RWPE1 (cell line): ENCODE results near the gene SMARCC1.

Source experiments
- CTCF ChIA-PET: fragments of 350-600 bp; sonication (Branson Sonifier 250); formaldehyde crosslinking; extraction: SDS; loops from one replicate; lab custom pipeline; 2021; lab: Yijun Ruan, JAX
- POLR2A ChIA-PET: fragments of 400-600 bp; formaldehyde crosslinking; extraction: SDS; loops from one replicate; lab custom pipeline; 2020; ENCODE audit warnings: antibody characterized with exemption; ENCODE audit not compliant: low non-redundant PET; lab: Yijun Ruan, JAX
- DNase-seq: peaks from one replicate; pipeline ENCODE4 v3.0.0; 2012; ENCODE audit warnings: low spot score
- H3K27ac ChIP-seq: fragments of 450-650 bp; 2 replicates; pipeline ENCODE4 v1.5.1; 2017
- CTCF ChIP-seq: fragments of 450-650 bp; conservative IDR thresholded peaks from 2 replicates; pipeline ENCODE4 v1.5.1; 2017; ENCODE audit warnings: low read depth, mild to moderate bottlenecking

SMARCC1 gene

GRCh38 chr3:47711596-47711995 is 70.1 kb downstream of the SMARCC1 start:
- H3K27ac ChIP-seq = no peak overlapping the region
- ChIA-PET POLR2A (no interaction called here), CTCF (no interaction called here)
- no peak for TF ChIP-seq CTCF
- no peak for DNase-seq

GRCh38 chr3:47705391-47705790 is 76.3 kb downstream of the SMARCC1 start:
- DNase-seq = no peak
- no peak overlapping the region for H3K27ac ChIP-seq
- POLR2A ChIA-PET = no interaction called here
- CTCF ChIA-PET = no interaction called here
- TF ChIP-seq CTCF = no peak

GRCh38 chr3:47704237-47704612 is 77.5 kb downstream of the SMARCC1 start:
- DNase-seq = no peak
- POLR2A ChIA-PET = no interaction called here
- no peak overlapping the region for H3K27ac ChIP-seq
- CTCF ChIA-PET = no interaction called here
- TF ChIP-seq CTCF = no peak

- POLR2A ChIA-PET = no interaction called here
- CTCF ChIA-PET = interaction anchor here (0.6 kb wide), 1 partner anchor 40 kb away, joined by 4 read pairs; no protein-coding TSS in a partner anchor
- H3K27ac ChIP-seq = no peak overlapping the region
- DNase-seq = no peak
- no peak for TF ChIP-seq CTCF
These were observed 80.3 kb downstream of the SMARCC1 start for GRCh38 chr3:47701388-47701787.

- no peak for DNase-seq
- POLR2A ChIA-PET = no interaction called here
- TF ChIP-seq CTCF = no peak
- no peak overlapping the region for H3K27ac ChIP-seq
- CTCF ChIA-PET = interaction anchor here (0.6 kb wide), 1 partner anchor 30 kb away, joined by 3 read pairs; no protein-coding TSS in a partner anchor
These were observed 89.5 kb downstream of the SMARCC1 start for GRCh38 chr3:47692158-47692557.

- no peak overlapping the region for H3K27ac ChIP-seq
- no peak for TF ChIP-seq CTCF
- CTCF ChIA-PET = no interaction called here
- POLR2A ChIA-PET = no interaction called here
- no peak for DNase-seq
These were observed 93.2 kb downstream of the SMARCC1 start for GRCh38 chr3:47688488-47688887.
